HG03342 (cell line): ENCODE measurements around the gene TMEM229B.

Source experiments
- ATAC-seq: cut with Tn5 transposase; IDR thresholded peaks from one replicate; pipeline ENCODE4 v1.9.1; 2021; ENCODE audit warnings: mild to moderate bottlenecking, moderate library complexity; ENCODE audit not compliant: unreplicated experiment

TMEM229B gene

GRCh38 chr14:67425608-67426007 lies 62.9 kb downstream of the TMEM229B start:
- ATAC-seq = no peak

GRCh38 chr14:67424539-67424938 lies 64.0 kb downstream of the TMEM229B start:
- no peak for ATAC-seq

- no peak for ATAC-seq
These were observed 65.1 kb downstream of the TMEM229B start for GRCh38 chr14:67423424-67423823.

DNA sequence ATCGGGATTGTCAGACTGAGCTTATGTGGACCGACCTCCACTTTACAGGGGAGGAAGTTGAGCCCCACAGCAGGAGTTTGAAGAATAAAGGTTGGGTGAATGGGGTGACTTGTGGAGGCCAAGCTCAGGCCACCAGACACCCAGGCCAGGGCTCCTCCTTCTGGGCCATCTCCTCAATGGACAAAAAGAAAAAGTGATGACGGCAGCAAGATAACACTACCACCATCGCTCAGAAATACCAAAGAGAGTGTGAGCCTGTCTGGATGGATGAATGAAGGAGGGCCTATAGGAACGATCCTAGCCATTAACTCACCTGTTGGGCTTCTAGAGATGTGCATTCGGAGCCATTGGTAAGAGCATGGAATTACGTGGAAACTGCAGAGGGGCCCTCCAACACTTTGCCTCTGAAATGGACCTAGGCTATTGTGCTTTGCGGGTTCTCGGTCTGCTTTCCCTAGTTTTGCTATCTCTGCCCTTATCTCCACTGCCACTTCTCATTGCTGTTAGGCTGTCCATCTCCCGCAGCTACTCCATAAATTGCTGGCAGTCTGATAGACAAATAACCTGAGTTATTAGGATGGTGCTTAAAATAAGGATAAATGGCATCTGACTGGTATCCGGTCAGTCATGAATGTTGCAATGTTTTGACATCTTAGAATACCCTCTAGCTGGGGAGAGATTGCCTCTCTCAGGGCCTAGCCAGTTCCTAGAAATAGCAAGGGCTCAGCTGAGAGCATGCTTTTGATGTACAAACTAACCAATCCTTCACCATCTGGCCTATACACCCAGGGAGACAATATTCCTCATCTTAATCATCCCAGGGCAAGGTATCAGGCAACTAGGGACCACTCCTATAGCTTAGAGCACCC lies 66.9 kb downstream of the TMEM229B start:
- no peak for ATAC-seq
